ENCODE measurements around the gene DENND1A. TPM values are rescaled to one million over a fixed set of nuclear protein-coding genes. Genes with fewer than 3 reads are reported as not detected.

The DENND1A gene
- total RNA-seq, 1 experiment from 2014 or later, result 13.0 TPM

DNA sequence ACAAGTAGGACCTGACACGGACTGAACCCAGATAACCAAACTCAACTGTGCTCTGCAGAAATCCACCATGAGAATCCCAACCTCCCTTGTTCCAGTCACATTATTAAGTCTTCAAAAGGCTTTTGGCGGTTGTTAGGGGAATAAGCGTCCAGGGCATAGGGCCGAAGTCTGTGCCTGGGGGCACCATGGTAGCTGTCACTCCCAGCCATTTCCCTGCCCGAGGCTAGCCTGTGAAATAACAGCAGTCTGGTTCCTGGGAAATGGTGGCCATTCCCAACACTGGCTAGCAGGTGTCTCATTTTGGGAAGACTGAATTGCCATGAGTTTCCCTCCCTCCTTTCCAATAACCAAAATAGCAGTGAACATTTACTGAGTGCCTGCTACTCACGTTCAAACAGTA, 451.8 kb downstream of the DENND1A start:
- intact Hi-C loops (cut with micrococcal nuclease; ENCODE audit: unreplicated experiment), result no loop called here
- no peaks in the 10 kb centered on the region for H3K9me3 Mint-ChIP-seq (ENCODE audit: low read depth, unreplicated experiment)
- no TSS peak for BruUV-seq (replicated peaks)

DNA sequence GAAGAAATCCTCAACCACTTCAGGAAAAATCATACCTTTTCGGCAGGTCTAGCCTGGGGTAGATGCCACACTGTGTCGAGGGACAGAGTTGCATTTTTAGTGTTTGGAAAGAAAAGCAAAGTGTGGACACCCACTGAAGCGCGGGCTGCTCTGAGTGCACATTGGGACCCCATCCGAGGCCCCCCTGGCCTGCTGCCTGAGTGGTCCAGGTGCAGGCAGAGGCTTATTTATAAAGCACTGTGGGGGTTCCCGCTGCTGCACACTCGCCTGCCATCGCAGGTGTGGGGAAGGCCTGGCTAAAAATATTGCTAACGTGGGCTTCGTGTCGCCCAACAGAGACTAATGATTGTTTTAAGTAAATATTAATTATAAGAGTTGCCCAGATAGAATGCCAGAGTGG, 454.5 kb downstream of the DENND1A start:
- H3K27me3 Mint-ChIP-seq (ENCODE audit: unreplicated experiment), result no peaks in the 10 kb centered on the region
- intact Hi-C loops (cut with micrococcal nuclease; ENCODE audit: unreplicated experiment), result no loop called here
- TF ChIP-seq, protein P1, sequence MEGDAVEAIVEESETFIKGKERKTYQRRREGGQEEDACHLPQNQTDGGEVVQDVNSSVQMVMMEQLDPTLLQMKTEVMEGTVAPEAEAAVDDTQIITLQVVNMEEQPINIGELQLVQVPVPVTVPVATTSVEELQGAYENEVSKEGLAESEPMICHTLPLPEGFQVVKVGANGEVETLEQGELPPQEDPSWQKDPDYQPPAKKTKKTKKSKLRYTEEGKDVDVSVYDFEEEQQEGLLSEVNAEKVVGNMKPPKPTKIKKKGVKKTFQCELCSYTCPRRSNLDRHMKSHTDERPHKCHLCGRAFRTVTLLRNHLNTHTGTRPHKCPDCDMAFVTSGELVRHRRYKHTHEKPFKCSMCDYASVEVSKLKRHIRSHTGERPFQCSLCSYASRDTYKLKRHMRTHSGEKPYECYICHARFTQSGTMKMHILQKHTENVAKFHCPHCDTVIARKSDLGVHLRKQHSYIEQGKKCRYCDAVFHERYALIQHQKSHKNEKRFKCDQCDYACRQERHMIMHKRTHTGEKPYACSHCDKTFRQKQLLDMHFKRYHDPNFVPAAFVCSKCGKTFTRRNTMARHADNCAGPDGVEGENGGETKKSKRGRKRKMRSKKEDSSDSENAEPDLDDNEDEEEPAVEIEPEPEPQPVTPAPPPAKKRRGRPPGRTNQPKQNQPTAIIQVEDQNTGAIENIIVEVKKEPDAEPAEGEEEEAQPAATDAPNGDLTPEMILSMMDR (IDR thresholded peaks at IDR 0.05; ENCODE audit: unreplicated experiment), result no peak
- no peak for DNase-seq
- BruUV-seq (replicated peaks), result no TSS peak
- H3K9me3 Mint-ChIP-seq (ENCODE audit: low read depth, unreplicated experiment), result no peaks in the 10 kb centered on the region
- no peaks in the 10 kb centered on the region for H3K36me3 Mint-ChIP-seq (ENCODE audit: insufficient read depth, unreplicated experiment)
- CTCF ChIA-PET, result no interaction called here
- no peak overlapping the region for H3K4me3 Mint-ChIP-seq (ENCODE audit: low read depth, unreplicated experiment)
- H3K4me1 Mint-ChIP-seq (ENCODE audit: low read depth, unreplicated experiment), result no peaks in the 10 kb centered on the region
- H3K27ac Mint-ChIP-seq (ENCODE audit: unreplicated experiment), result no peak overlapping the region

More for the DNA sequence above, 451.8 kb downstream of the DENND1A start:
- H3K36me3 Mint-ChIP-seq (ENCODE audit: insufficient read depth, unreplicated experiment), result no peaks in the 10 kb centered on the region
- H3K27ac Mint-ChIP-seq (ENCODE audit: unreplicated experiment), result no peak overlapping the region
- H3K4me1 Mint-ChIP-seq (ENCODE audit: low read depth, unreplicated experiment), result no peaks in the 10 kb centered on the region
- no peaks in the 10 kb centered on the region for H3K27me3 Mint-ChIP-seq (ENCODE audit: unreplicated experiment)
- CTCF ChIA-PET, result no interaction called here
- TF ChIP-seq, protein P1 (IDR thresholded peaks at IDR 0.05; ENCODE audit: unreplicated experiment), result no peak
- H3K4me3 Mint-ChIP-seq (ENCODE audit: low read depth, unreplicated experiment), result no peak overlapping the region
- no peak for DNase-seq

DNA sequence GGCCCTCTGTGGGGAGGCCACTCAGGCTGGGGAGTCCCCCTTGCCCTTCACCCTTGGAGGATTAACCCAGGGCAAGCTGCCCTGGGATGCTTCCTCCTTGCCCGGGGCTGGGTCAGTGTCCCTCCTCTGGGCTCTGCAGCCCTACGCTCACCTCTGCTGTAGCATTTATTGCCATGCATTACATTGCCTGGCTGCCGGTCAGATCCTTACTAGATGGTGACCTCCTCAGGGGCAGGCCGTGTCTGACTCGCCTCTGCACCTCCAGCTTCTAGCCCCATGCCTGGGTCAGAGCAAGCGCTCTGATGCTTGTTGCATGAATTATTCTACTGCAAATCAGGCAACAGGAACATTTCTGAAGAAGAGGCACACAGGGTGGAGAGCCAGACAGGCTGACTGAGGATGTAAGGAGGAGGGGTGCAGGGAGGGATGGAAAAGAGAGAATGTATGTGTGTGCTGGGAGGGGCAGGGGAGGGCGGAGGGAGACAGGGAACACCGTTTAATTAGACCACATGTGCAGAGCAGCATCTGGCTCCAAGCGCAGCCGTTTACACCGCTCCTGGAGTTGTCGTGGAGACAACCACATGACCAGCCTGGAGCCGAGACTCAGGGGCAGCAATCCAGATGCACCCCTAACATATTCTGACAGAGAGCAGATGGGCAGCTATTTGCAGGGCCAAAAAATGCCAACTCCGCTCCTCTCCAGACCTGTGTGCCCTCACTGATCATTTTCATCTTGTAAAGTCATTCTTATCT, 456.9 kb downstream of the DENND1A start:
- Mint-ChIP-seq H3K4me3 (ENCODE audit: low read depth, unreplicated experiment) (no peak overlapping the region), H3K27me3 (ENCODE audit: unreplicated experiment) (no peaks in the 10 kb centered on the region), H3K36me3 (ENCODE audit: insufficient read depth, unreplicated experiment) (no peaks in the 10 kb centered on the region), H3K4me1 (ENCODE audit: low read depth, unreplicated experiment) (peaks cover 1% of the 10 kb centered on the region), H3K27ac (ENCODE audit: unreplicated experiment) (no peak overlapping the region), H3K9me3 (ENCODE audit: low read depth, unreplicated experiment) (no peaks in the 10 kb centered on the region)
- intact Hi-C loops (cut with micrococcal nuclease; ENCODE audit: unreplicated experiment), result no loop called here
- CTCF ChIA-PET, result interaction anchor here (0.7 kb wide), 1 partner anchor 13 kb away, joined by 3 read pairs; no protein-coding TSS in a partner anchor
- TF ChIP-seq, protein P1 (IDR thresholded peaks at IDR 0.05; ENCODE audit: unreplicated experiment), result no peak
- BruUV-seq (replicated peaks), result no TSS peak
- no peak for DNase-seq

DNA sequence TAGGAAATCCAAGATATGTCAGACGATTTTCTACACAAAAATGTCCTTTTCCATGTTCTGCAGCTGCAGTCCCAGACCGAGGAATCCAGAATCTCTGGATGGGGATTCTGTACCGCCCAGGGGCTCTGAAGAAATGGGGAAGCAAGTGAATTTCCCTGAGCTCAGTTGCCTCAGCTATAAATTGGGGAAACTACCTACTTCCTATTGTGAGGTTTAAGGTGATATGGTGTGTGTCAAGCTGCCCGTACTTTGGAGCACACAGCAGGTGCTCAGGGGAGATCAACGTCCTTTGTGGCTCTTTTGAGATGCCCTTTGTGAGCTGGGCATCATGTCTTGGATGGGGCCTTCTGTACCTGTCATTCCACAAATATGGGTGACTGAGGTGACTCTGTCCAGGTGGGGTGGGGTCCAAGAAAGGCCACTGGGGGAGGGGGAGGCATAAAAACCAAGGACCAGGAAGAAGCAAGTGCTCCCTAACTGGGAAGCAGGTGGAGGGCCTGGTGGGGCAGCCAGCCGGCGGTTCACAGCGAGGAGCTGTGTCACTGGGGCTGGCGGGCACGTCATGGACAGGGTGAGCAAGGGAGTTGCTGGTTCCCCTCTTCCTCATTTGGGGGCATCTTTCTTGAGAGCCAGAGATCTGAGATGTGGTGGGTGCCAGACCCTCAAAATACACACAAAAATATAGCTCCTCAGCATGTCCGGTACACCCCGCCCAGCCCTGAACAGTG, 457.9 kb downstream of the DENND1A start:
- TF ChIP-seq, protein P1 (IDR thresholded peaks at IDR 0.05; ENCODE audit: unreplicated experiment), result no peak
- H3K27me3 Mint-ChIP-seq (ENCODE audit: unreplicated experiment), result no peaks in the 10 kb centered on the region
- intact Hi-C loops (cut with micrococcal nuclease; ENCODE audit: unreplicated experiment), result no loop called here
- no peak overlapping the region for H3K27ac Mint-ChIP-seq (ENCODE audit: unreplicated experiment)
- H3K36me3 Mint-ChIP-seq (ENCODE audit: insufficient read depth, unreplicated experiment), result no peaks in the 10 kb centered on the region
- no peak for DNase-seq
- no TSS peak for BruUV-seq (replicated peaks)
- no peaks in the 10 kb centered on the region for H3K9me3 Mint-ChIP-seq (ENCODE audit: low read depth, unreplicated experiment)
- CTCF ChIA-PET, result no interaction called here
- peaks cover 8% of the 10 kb centered on the region for H3K4me1 Mint-ChIP-seq (ENCODE audit: low read depth, unreplicated experiment)
- H3K4me3 Mint-ChIP-seq (ENCODE audit: low read depth, unreplicated experiment), result no peak overlapping the region

All from Calu3 (cell line).